DMS 273 (cell line): Measurements from ENCODE around the gene MS4A8.
A peak's percentile ranks its signal among the peaks of the same experiment; 100 is the strongest.

Source experiments
- DNase-seq: peaks from one replicate; lab custom pipeline; 2025; ENCODE audit not compliant: unreplicated experiment; lab: John Stamatoyannopoulos, UW

The MS4A8 gene

GRCh38 chr11:60762851-60763691 lies 63.7 kb downstream of the MS4A8 start:
- DNase-seq, result peak; percentile 60

- no peak for DNase-seq
Measured at GRCh38 chr11:60763692-60764369, 64.4 kb downstream of the MS4A8 start.

GRCh38 chr11:60764879-60765278 lies 65.5 kb downstream of the MS4A8 start:
- no peak for DNase-seq

GRCh38 chr11:60765355-60765754 lies 65.9 kb downstream of the MS4A8 start:
- no peak for DNase-seq
